GM18499 (cell line): ENCODE data around the gene SYNDIG1.

Experiments used
- ATAC-seq: cut with Tn5 transposase; IDR thresholded peaks from one replicate; pipeline ENCODE4 v1.9.1; 2021; ENCODE audit warnings: moderate number of reproducible peaks; ENCODE audit not compliant: insufficient read depth, unreplicated experiment

The SYNDIG1 gene

DNA sequence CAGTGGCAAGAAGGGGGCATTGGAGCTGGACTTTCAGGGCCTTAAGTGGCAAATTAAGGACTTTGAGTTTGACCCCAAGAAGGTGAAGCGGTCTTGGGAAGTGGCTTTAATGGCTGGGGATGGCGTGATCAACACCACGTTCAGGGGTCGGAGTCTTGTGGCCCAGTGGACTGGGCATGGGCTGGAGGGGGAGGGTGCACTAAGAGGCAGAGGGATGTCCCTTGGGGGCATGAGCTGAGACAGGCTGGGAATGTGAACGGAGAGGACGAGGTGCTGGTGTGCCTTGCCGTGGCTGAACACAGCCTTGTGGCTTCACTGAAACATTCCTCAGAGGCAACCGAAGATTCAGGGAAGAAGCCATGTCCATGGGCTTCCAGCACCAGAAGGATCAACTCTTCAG, 227.0 kb downstream of the SYNDIG1 start:
- ATAC-seq = no peak

- no peak for ATAC-seq
These were observed 228.0 kb downstream of the SYNDIG1 start for GRCh38 chr20:24697411-24697810.

GRCh38 chr20:24698189-24698588, 228.8 kb downstream of the SYNDIG1 start:
- ATAC-seq = no peak

DNA sequence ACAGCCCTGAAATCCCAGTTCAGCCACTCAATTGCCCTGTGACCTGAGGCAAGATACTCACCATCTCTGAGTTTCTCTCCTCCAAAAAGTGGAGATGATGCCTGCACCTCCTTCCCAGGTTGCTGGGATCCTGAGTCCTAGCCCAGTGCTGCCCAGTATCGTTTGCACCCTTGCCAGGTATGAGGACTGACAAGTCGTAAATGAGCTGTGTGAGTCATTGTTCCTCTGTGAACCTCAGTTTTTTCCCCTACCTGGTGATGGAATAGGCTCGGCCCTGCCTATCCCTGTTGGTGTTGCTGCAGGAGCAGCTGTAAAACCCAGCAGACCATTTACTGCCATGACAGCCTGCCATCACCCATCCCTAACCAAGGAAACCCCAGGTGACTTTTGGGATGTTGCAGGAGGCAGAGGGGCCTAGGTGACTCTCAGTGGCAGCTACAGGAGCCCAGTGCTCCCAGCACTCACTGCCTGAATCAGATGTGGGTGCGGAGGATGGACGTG, 229.3 kb downstream of the SYNDIG1 start:
- ATAC-seq = no peak

GRCh38 chr20:24699321-24700165, 230.1 kb downstream of the SYNDIG1 start:
- ATAC-seq = no peak

DNA sequence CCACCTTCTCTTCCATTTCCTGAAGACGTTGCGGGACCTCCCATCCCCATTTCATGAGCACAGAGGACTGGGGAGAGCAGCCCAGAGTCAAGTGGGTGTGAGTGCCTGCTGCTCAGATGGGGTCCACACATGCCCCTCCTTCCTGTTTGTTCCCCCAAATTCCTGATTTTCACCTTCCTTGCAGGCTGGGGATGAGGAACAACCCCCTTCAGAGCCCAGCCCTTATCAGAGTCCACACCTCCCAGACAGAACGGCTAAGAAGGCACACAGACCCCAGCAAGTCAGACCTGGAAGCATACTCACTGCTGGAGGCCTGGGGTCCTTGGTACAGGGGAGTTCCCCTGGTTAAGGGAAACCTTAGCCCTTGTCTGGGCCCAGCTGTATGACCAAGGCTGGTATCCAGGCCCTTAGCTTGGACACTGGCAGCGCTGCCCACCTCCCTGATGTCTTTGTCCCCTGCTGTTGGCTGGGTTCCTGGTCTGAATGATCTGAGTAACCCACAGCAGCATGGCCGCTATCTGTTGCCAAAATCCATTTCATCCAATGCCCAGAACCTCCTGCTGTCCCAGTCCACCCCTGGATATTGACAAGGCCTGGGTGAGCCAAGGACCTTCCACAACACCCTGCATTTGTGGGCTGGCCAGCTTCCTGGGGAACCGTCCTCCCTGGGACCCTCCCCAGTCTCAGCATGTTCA, 230.9 kb downstream of the SYNDIG1 start:
- no peak for ATAC-seq

- no peak for ATAC-seq
These were observed 231.6 kb downstream of the SYNDIG1 start for GRCh38 chr20:24701027-24701426.

- ATAC-seq = no peak
These were observed 232.2 kb downstream of the SYNDIG1 start for GRCh38 chr20:24701668-24702067.

GRCh38 chr20:24702501-24703283, 233.3 kb downstream of the SYNDIG1 start:
- ATAC-seq = no peak

- ATAC-seq = no peak
These were observed 233.8 kb downstream of the SYNDIG1 start for GRCh38 chr20:24703284-24703610.

DNA sequence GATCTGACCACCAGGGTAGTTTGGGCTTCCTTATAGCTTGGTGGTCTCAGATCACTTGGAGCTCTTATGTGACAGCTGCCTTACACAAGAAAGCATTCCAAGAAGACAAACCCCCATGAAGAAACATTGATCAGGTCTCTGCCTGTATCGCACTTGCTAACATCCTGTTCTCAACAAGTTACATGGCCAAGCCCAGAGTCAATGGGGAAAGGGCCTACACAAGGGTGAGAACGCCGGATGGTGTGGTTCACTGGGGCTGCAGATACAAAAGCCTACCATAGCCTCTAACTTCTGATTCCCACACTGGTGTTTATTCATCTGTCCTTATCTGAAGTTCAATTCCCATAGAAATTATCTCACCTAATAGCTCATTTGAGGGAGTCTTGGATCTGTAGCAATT, 235.5 kb downstream of the SYNDIG1 start:
- no peak for ATAC-seq

- ATAC-seq = no peak
These were observed 236.1 kb downstream of the SYNDIG1 start for GRCh38 chr20:24705486-24705885.

DNA sequence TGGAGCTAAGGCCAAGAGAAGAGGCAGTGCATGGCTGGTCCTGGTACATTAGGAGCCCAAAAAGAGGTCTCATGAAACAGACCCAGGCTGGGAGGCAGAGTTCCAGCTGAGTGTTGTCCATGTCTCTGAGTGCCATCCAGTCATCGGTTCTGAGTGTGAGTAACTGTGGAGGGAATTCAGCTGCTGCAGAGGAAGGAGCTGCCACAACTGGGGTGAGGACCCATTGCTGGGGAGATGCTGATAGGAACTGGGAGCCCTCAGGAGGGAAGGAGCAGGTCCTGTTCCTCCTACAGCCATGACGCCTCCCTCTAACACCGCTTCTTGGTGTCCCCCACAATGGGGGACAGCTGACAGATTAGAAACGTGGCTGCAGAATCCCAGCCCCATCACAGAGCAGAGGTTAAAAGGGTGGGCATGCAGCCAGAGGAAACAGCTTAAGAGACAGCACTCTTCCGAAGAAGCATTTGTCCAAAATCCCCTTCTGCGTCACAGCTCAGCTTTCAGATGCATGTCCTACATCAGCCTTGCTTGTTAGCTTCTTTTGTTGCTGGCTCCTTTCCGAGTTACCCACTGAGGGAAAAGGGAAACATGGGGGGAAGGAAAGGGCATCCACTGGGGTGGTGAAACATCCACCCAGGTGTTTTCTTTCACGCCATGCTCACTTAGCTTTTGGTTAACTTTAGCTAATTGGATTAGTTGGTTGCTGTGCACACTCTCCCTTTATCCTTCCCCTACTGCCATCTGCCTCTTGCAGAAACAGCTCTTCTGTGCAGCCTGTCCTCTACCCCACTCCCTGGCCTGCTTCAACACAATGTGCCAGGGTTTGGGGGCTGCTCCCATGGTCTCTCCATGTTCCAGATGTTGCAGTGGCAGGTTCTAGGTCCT, 239.2 kb downstream of the SYNDIG1 start:
- no peak for ATAC-seq
